HEK293T (cell line): ENCODE results near the gene TIRAP.
"Not testable (repeated sequence)": the region's sequence is repeated elsewhere in the genome, so short reads cannot be mapped to it uniquely, and the experiment has no call there.

ENCODE experiments used
- CTCF ChIA-PET: fragments of 350-600 bp; formaldehyde crosslinking; extraction: SDS; loops from one replicate; lab custom pipeline; 2021; ENCODE audit warnings: antibody characterized with exemption, inconsistent platforms; lab: Yijun Ruan, JAX
- POLR2A ChIA-PET: fragments of 350-600 bp; formaldehyde crosslinking; extraction: SDS; loops from one replicate; lab custom pipeline; 2020; ENCODE audit warnings: antibody characterized with exemption, inconsistent platforms; lab: Yijun Ruan, JAX
- DNase-seq: peaks from one replicate; pipeline ENCODE4 v3.0.0; 2012; ENCODE audit warnings: mixed read lengths; ENCODE audit errors: extremely low spot score
- ARNT ChIP-seq: fragments of 450-650 bp; IDR thresholded peaks from 2 replicates; pipeline ENCODE4 v1.6.1; 2017; ENCODE audit warnings: mild to moderate bottlenecking
- BHLHE40 ChIP-seq: fragments of 450-650 bp; IDR thresholded peaks from 2 replicates; pipeline ENCODE4 v1.6.1; 2016; ENCODE audit warnings: mild to moderate bottlenecking, moderate library complexity, borderline replicate concordance
- CTBP1 ChIP-seq: fragments of 450-650 bp; IDR thresholded peaks from 2 replicates; pipeline ENCODE4 v1.6.1; 2016; ENCODE audit warnings: borderline replicate concordance
- ELF4 ChIP-seq: fragments of 450-650 bp; IDR thresholded peaks from 2 replicates; pipeline ENCODE4 v1.6.1; 2017; ENCODE audit warnings: antibody characterized with exemption
- FOXA1 ChIP-seq: fragments of 450-650 bp; IDR thresholded peaks from 2 replicates; pipeline ENCODE4 v1.6.1; 2016; ENCODE audit warnings: mild to moderate bottlenecking
- FOXK2 ChIP-seq: fragments of 450-650 bp; IDR thresholded peaks from 2 replicates; pipeline ENCODE4 v1.6.1; 2016; ENCODE audit warnings: mild to moderate bottlenecking
- FOXM1 ChIP-seq: fragments of 450-650 bp; IDR thresholded peaks from 2 replicates; pipeline ENCODE4 v1.6.1; 2017; ENCODE audit warnings: mild to moderate bottlenecking, borderline replicate concordance
- HDGF ChIP-seq: fragments of 450-650 bp; IDR thresholded peaks from 2 replicates; pipeline ENCODE4 v1.6.1; 2017; ENCODE audit warnings: antibody characterized with exemption, borderline replicate concordance
- L3MBTL2 ChIP-seq: fragments of 450-650 bp; conservative IDR thresholded peaks from 2 replicates; pipeline ENCODE4 v1.6.1; 2016; ENCODE audit warnings: mild to moderate bottlenecking
- LEF1 ChIP-seq: fragments of 450-650 bp; IDR thresholded peaks from 2 replicates; pipeline ENCODE4 v1.6.1; 2017; ENCODE audit warnings: mild to moderate bottlenecking, borderline replicate concordance
- NFRKB ChIP-seq: fragments of 450-650 bp; IDR thresholded peaks from 2 replicates; pipeline ENCODE4 v1.6.1; 2016; ENCODE audit warnings: mild to moderate bottlenecking, moderate library complexity
- PKNOX1 ChIP-seq: fragments of 450-650 bp; IDR thresholded peaks from 2 replicates; pipeline ENCODE4 v1.6.1; 2016
- SP1 ChIP-seq: fragments of 450-650 bp; IDR thresholded peaks from 2 replicates; pipeline ENCODE4 v1.6.1; 2017
- SUZ12 ChIP-seq: fragments of 450-650 bp; IDR thresholded peaks from 2 replicates; pipeline ENCODE4 v1.6.1; 2016; ENCODE audit warnings: mild to moderate bottlenecking
- TARDBP ChIP-seq: fragments of 450-650 bp; IDR thresholded peaks from 2 replicates; pipeline ENCODE4 v1.6.1; 2016
- ZNF384 ChIP-seq: fragments of 450-650 bp; IDR thresholded peaks from 2 replicates; pipeline ENCODE4 v1.6.1; 2016

Gene TIRAP, protein sequence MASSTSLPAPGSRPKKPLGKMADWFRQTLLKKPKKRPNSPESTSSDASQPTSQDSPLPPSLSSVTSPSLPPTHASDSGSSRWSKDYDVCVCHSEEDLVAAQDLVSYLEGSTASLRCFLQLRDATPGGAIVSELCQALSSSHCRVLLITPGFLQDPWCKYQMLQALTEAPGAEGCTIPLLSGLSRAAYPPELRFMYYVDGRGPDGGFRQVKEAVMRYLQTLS

GRCh38 chr11:126282736-126283591 lies at the start of gene TIRAP:
TSS of gene TIRAP (plus strand) at chr11:126283093. CDS start at chr11:126290895, 7,802 bp downstream.
- ChIA-PET CTCF (interaction anchor here (0.8 kb wide), 1 partner anchor 201 kb away, joined by 3 read pairs; no protein-coding TSS in a partner anchor), POLR2A (interaction anchor here (0.6 to 2.9 kb wide), 7 partner anchors 10 to 380 kb away, joined by 3 to 27 read pairs (median 4); partner anchors contain the start of genes DCPS, FOXRED1, PUS3 and SRPRA)
- peak; percentile 67 for DNase-seq
- no peak for TF ChIP-seq NFRKB
- TF ChIP-seq TARDBP: no peak
- TF ChIP-seq ZNF384: no peak
- TF ChIP-seq BHLHE40: no peak
- TF ChIP-seq ARNT: no peak
- no peak for TF ChIP-seq HDGF
- no peak for TF ChIP-seq SP1
- TF ChIP-seq FOXA1: no peak
- no peak for TF ChIP-seq SUZ12
- TF ChIP-seq LEF1: no peak
- no peak for TF ChIP-seq FOXM1

DNA sequence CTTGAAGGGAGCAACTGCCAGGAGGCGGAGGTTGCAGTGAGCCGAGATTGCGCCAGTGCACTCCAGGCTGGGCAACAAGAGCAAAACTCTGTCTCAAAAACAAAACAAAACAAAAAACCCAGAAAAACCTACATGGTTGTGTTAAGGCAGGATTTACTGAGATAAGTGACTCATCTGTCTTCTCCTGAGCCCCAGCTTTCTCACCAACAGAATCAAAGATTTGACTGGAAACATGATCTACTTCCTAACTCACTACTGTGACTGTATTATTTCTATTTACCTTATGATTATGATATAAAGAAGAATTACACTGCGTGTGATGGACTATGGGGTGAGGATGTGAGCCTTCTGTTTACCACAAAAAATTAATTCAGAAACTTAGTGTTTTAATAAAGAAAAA lies 49.5 kb upstream of the TIRAP start:
- ChIA-PET POLR2A (no interaction called here), CTCF (no interaction called here)

DNA sequence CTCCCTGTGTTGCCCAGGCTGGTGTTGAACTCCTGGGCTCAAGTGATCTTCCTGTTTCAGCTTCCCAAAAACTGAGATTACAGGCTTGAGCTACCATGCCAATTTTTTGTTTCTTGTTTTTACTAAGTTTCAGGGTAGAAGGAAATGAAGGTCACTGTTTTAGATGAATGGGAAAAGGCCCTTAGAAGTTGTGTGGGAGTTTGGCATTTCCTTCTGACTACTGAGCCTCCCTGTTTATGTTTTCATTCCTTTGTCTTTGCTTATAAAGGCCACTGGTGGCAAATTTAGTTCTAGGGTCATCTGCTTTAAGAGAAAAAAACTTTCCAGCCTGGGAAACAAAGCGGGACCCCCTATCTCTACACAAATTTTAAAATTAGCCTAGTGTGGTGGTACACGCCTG lies 36.3 kb upstream of the TIRAP start:
- DNase-seq: no peak
- TF ChIP-seq CTBP1: no peak
- POLR2A ChIA-PET: interaction anchor here (1.2 kb wide), 1 partner anchor 22 kb away, joined by 3 read pairs; the partner anchor contains the start of genes FOXRED1 and SRPRA
- CTCF ChIA-PET: no interaction called here

More for the DNA sequence above, 49.5 kb upstream of the TIRAP start:
- TF ChIP-seq PKNOX1 (no peak), ZNF384 (no peak), ELF4 (no peak), LEF1 (no peak), SP1 (no peak), FOXK2 (no peak), BHLHE40 (no peak), TARDBP (no peak), ARNT (no peak), FOXM1 (no peak), L3MBTL2 (no peak), FOXA1 (no peak), SUZ12 (no peak), NFRKB (no peak)
- no peak for DNase-seq

- ChIA-PET POLR2A (interaction anchor here (1.0 kb wide), 1 partner anchor 16 kb away, joined by 3 read pairs; the partner anchor contains the start of genes FOXRED1 and SRPRA), CTCF (no interaction called here)
- TF ChIP-seq ZNF384: no peak
- no peak for TF ChIP-seq FOXA1
- TF ChIP-seq SP1: no peak
Measured at GRCh38 chr11:126253265-126253664, 29.6 kb upstream of the TIRAP start.

GRCh38 chr11:126254819-126255218 lies 28.1 kb upstream of the TIRAP start:
- POLR2A ChIA-PET: interaction anchor here (2.9 kb wide), 1 partner anchor 14 kb away, joined by 8 read pairs; the partner anchor contains the start of genes FOXRED1 and SRPRA

More at GRCh38 chr11:126253265-126253664, 29.6 kb upstream of the TIRAP start:
- no peak for DNase-seq

GRCh38 chr11:126255507-126255906 lies 27.4 kb upstream of the TIRAP start:
- CTCF ChIA-PET: not testable (repeated sequence)
- POLR2A ChIA-PET: interaction anchor here (2.9 kb wide), 1 partner anchor 13 kb away, joined by 8 read pairs; the partner anchor contains the start of genes FOXRED1 and SRPRA

More at GRCh38 chr11:126254819-126255218, 28.1 kb upstream of the TIRAP start:
- TF ChIP-seq SP1: no peak
- no peak for TF ChIP-seq NFRKB
- TF ChIP-seq CTBP1: no peak
- no peak for TF ChIP-seq BHLHE40
- no peak for TF ChIP-seq LEF1
- TF ChIP-seq ZNF384: no peak
- no peak for TF ChIP-seq FOXM1
- no peak for TF ChIP-seq ELF4
- TF ChIP-seq FOXK2: no peak
- no peak for TF ChIP-seq SUZ12
- no peak for TF ChIP-seq ARNT
- CTCF ChIA-PET: no interaction called here
- DNase-seq: no peak

GRCh38 chr11:126256216-126256615 lies 26.7 kb upstream of the TIRAP start:
- TF ChIP-seq HDGF: no peak
- TF ChIP-seq FOXM1: no peak
- TF ChIP-seq PKNOX1: no peak
- TF ChIP-seq FOXA1: no peak
- TF ChIP-seq FOXK2: no peak
- no peak for TF ChIP-seq NFRKB
- TF ChIP-seq CTBP1: no peak
- no peak for TF ChIP-seq ELF4
- no peak for TF ChIP-seq BHLHE40
- no peak for TF ChIP-seq TARDBP
- TF ChIP-seq SUZ12: no peak
- TF ChIP-seq ZNF384: no peak
- no peak for TF ChIP-seq ARNT
- no peak for TF ChIP-seq SP1
- TF ChIP-seq LEF1: no peak
- no peak for TF ChIP-seq L3MBTL2
- no peak for DNase-seq
- CTCF ChIA-PET: no interaction called here
- POLR2A ChIA-PET: interaction anchor here (2.9 kb wide), 1 partner anchor 13 kb away, joined by 8 read pairs; the partner anchor contains the start of genes FOXRED1 and SRPRA

More at GRCh38 chr11:126255507-126255906, 27.4 kb upstream of the TIRAP start:
- not testable (repeated sequence) for DNase-seq
